Calu3 (cell line): ENCODE results near the gene SUV39H1. TPM values are rescaled to one million over a fixed set of nuclear protein-coding genes. Genes with fewer than 3 reads are reported as not detected.
A peak's percentile ranks its signal among the peaks of the same experiment; 100 is the strongest.
"Not testable (repeated sequence)": the region's sequence is repeated elsewhere in the genome, so short reads cannot be mapped to it uniquely, and the experiment has no call there.

Source experiments
- BruUV-seq: library from RNA; stranded (reverse); fragments of 400-500 nt; replicated peaks from 2 replicates; lab custom pipeline; 2021; lab: Mats Ljungman, UMichigan
- CTCF ChIA-PET: fragments of 300-600 bp; sonication (Branson Sonifier 250); formaldehyde crosslinking; loops from one replicate; lab custom pipeline; 2022; ENCODE audit warnings: antibody characterized with exemption; lab: Charles Lee
- DNase-seq: peaks from one replicate; pipeline ENCODE4 v3.0.0; 2022
- H3K27ac Mint-ChIP-seq: one replicate; pipeline ENCODE4 v1.8.0; 2022; ENCODE audit warnings: mixed read lengths; ENCODE audit not compliant: unreplicated experiment
- H3K27me3 Mint-ChIP-seq: one replicate; pipeline ENCODE4 v1.8.0; 2022; ENCODE audit warnings: mixed read lengths; ENCODE audit not compliant: unreplicated experiment
- H3K36me3 Mint-ChIP-seq: one replicate; pipeline ENCODE4 v1.8.0; 2022; ENCODE audit warnings: mild to moderate bottlenecking, moderate library complexity, mixed read lengths; ENCODE audit not compliant: insufficient read depth, unreplicated experiment
- H3K4me1 Mint-ChIP-seq: one replicate; pipeline ENCODE4 v1.8.0; 2022; ENCODE audit warnings: mild to moderate bottlenecking, low read depth, mixed read lengths; ENCODE audit not compliant: unreplicated experiment
- H3K4me3 Mint-ChIP-seq: one replicate; pipeline ENCODE4 v1.8.0; 2022; ENCODE audit warnings: mild to moderate bottlenecking, low read depth, moderate library complexity, mixed read lengths; ENCODE audit not compliant: unreplicated experiment
- H3K9me3 Mint-ChIP-seq: one replicate; pipeline ENCODE4 v1.8.0; 2022; ENCODE audit warnings: low read depth, mixed read lengths; ENCODE audit not compliant: unreplicated experiment
- intact Hi-C: fragments of 100-400 bp; cut with micrococcal nuclease; formaldehyde crosslinking; loops from one replicate; pipeline ENCODE4 v1.10.0; 2022; ENCODE audit not compliant: unreplicated experiment
- total RNA-seq: library from RNA; stranded (reverse); gene quantifications from 2 replicates; pipeline ENCODE4 v1.2.3, GENCODE V29; 2022
- TF ChIP-seq, protein P1 (sequence below): fragments of 200-600 bp; IDR thresholded peaks from one replicate; pipeline ENCODE4 v1.8.0; 2022; ENCODE audit warnings: antibody characterized with exemption; ENCODE audit not compliant: unreplicated experiment

Gene SUV39H1
- total RNA-seq, 1 experiment from 2014 or later: 20.8 TPM

DNA sequence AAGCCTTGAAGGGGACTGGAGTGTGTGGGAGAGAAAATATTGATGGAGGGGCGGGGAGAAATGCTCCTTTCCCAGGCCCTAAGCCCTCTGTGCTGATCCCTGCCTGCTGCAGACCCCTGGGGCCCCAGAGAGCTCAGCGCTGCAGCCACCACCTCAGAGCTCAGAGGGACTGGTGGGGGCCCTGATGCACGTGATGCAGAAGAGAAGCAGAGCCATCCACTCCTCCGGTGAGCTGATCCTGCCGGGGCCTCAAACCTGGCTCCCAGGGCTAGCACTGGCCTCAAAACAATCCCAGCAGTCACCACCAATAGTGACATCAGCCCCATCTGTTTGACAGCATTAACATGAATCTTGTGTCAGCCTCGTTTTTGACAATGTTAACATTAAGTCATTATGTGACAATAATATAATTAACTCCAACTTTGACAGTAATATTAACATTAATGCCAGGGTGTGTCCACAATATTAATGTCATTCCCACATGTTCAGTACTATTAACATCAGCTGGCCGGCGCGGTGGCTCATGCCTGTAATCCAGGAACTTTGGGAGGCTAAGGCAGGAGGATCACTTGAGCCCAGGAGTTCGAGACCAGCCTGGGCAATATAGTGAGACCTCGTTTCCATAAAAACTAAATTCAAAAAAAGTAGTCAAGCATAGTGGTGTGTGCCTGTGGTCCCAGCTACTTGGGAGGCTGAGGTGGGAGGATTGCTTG, 7.2 kb upstream of the SUV39H1 start:
- intact Hi-C loops: no loop called here
- TF ChIP-seq, protein P1, sequence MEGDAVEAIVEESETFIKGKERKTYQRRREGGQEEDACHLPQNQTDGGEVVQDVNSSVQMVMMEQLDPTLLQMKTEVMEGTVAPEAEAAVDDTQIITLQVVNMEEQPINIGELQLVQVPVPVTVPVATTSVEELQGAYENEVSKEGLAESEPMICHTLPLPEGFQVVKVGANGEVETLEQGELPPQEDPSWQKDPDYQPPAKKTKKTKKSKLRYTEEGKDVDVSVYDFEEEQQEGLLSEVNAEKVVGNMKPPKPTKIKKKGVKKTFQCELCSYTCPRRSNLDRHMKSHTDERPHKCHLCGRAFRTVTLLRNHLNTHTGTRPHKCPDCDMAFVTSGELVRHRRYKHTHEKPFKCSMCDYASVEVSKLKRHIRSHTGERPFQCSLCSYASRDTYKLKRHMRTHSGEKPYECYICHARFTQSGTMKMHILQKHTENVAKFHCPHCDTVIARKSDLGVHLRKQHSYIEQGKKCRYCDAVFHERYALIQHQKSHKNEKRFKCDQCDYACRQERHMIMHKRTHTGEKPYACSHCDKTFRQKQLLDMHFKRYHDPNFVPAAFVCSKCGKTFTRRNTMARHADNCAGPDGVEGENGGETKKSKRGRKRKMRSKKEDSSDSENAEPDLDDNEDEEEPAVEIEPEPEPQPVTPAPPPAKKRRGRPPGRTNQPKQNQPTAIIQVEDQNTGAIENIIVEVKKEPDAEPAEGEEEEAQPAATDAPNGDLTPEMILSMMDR: no peak
- no peak overlapping the region for H3K4me3 Mint-ChIP-seq
- no TSS peak for BruUV-seq
- H3K4me1 Mint-ChIP-seq: no peaks in the 10 kb centered on the region
- no peaks in the 10 kb centered on the region for H3K36me3 Mint-ChIP-seq
- H3K27ac Mint-ChIP-seq: no peak overlapping the region
- H3K9me3 Mint-ChIP-seq: no peaks in the 10 kb centered on the region
- CTCF ChIA-PET: interaction anchor here (0.7 kb wide), 1 partner anchor 332 kb away, joined by 11 read pairs; no protein-coding TSS in a partner anchor
- peaks cover 53% of the 10 kb centered on the region for H3K27me3 Mint-ChIP-seq
- no peak for DNase-seq

DNA sequence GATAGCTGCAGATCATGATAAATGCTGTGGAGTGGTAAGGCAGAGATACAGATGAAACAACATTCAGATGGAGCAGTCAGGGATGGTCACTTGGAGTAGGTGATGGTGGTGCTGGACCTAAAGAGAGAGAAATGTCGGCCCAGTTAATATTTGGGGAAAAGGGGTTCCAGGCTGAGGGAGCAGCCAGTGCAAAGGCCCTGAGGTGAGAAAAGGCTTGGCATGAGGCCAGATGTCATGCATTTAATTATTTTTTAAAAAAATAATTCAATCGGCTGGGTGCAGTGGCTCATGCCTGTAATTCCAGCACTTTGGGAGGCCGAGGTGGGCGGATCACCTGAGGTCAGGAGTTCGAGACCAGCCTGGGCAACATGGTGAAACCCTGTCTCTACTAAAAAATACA, 4.8 kb upstream of the SUV39H1 start:
- H3K36me3 Mint-ChIP-seq: peaks cover 13% of the 10 kb centered on the region
- peaks cover 29% of the 10 kb centered on the region for H3K27me3 Mint-ChIP-seq
- DNase-seq, H3K27ac Mint-ChIP-seq, CTCF ChIA-PET, H3K4me1 Mint-ChIP-seq, H3K4me3 Mint-ChIP-seq, H3K9me3 Mint-ChIP-seq, BruUV-seq, intact Hi-C loops: not testable (repeated sequence)

DNA sequence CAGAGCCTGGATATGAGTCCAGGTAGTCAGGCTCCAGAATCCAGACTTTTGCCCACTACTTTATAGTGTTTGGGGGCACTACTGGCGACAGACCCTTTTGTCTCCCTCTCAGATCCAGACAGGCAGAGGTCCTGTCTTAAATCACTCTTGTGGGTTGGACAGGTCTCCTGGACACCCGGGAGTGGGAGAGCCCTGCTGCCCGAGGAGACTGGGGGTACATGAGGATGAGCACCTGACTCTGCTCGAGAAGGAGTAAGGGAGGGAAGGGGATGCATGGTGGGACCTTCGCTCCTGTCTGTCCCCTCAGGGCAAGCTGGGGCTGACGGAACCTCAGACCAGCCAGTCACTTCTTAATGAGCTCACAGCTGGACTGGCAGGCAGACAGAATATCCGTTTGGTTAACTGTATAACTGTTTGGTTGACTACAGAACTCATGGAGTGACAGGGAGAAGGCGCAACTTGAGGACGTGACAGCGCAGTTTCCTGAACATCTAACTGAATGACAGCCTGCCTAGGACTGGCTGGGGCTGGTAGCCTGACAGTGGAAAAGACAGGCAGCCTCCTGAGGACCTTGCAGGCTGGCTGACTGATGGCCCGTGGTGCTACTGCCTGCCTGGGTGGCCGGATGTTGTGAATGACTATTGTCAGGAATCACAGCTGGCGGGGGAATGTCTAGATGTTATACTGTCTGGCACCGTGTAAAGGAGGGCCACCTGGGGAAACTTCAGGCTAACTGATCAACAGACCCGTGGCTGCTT, 1.6 kb upstream of the SUV39H1 start:
- CTCF ChIA-PET: no interaction called here
- Mint-ChIP-seq H3K4me3 (peak overlapping the region; percentile 82), H3K4me1 (no peaks in the 10 kb centered on the region), H3K27ac (no peak overlapping the region), H3K36me3 (peaks cover 30% of the 10 kb centered on the region), H3K27me3 (peaks cover 16% of the 10 kb centered on the region), H3K9me3 (no peaks in the 10 kb centered on the region)
- intact Hi-C loops: no loop called here
- no peak for DNase-seq
- BruUV-seq: no TSS peak
- TF ChIP-seq, protein P1: no peak

DNA sequence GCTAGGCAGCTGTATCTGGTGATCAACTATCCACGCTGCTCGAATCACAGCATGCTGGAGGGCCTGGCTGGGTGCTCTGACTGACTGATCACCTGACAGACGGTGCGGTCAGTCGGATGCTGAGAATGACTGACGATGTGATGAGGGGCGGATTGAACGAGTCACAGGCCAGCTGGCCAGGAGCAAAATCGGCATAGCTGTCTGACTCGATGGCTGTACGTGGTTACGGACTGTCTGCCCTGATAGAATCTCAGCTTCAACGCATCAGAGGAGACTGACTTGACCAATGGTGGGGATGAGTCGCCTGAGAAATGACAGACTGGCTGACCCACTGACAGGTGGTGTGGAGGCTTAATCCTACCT, 1.0 kb upstream of the SUV39H1 start:
- Mint-ChIP-seq H3K9me3 (no peaks in the 10 kb centered on the region), H3K36me3 (peaks cover 30% of the 10 kb centered on the region), H3K27ac (peak overlapping the region; percentile 92), H3K4me1 (no peaks in the 10 kb centered on the region), H3K27me3 (peaks cover 16% of the 10 kb centered on the region), H3K4me3 (peak overlapping the region; percentile 82)
- TF ChIP-seq, protein P1: no peak
- intact Hi-C loops: no loop called here
- DNase-seq: no peak
- BruUV-seq: no TSS peak
- CTCF ChIA-PET: interaction anchor here (1.4 kb wide), 1 partner anchor 47 kb away, joined by 3 read pairs; no protein-coding TSS in a partner anchor
